ENCODE data around the gene S1PR1.
"Not testable (repeated sequence)": the region's sequence is repeated elsewhere in the genome, so short reads cannot be mapped to it uniquely, and the experiment has no call there.

Gene S1PR1

DNA sequence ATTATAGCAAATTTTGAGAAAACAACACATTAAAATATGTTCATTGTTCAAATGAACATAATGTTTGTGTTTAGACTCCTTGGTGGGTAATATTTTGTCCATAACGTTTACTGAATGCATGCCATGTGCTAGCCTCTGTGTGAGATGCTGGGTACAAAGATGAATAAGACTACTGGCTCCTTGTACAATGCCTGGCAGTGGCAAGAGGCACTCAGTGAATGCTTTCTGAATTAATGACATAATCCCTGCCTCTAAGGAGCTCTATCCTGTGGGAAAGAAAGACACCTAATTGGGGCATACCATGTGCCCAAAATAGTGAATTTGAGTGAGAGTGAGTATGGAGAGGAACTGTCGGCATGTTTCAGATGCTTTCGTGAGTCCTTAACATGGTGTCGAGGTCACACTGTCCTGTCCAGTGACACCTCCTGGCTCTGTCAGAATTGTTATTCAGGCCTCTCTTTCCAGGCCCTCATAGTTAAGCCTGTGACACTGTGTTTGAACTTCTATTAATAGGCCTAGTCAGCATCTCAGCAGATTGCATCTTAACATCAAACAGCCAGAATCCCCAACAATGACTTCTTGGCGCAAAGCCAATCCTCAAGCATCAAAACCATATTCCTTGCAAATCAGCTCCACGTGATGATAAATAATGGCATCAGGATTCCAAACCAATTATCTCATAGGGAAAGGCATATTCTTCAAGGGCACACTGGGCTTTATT lies 32.8 kb upstream of the S1PR1 start:
- Histone ChIP-seq H3K4me1 (ENCODE audit: control insufficient read depth, insufficient read depth, low read length) (no peaks in the 10 kb centered on the region), H3K9ac (ENCODE audit: low read length) (no peak overlapping the region), H3K27me3 (ENCODE audit: control insufficient read depth, insufficient read depth, low read length) (no peaks in the 10 kb centered on the region), H3K36me3 (ENCODE audit: control insufficient read depth, insufficient read depth, low read length) (no peaks in the 10 kb centered on the region), H3K4me3 (ENCODE audit: low read length) (no peak overlapping the region), H3K27ac (ENCODE audit: low read depth, low read length) (no peak overlapping the region)

DNA sequence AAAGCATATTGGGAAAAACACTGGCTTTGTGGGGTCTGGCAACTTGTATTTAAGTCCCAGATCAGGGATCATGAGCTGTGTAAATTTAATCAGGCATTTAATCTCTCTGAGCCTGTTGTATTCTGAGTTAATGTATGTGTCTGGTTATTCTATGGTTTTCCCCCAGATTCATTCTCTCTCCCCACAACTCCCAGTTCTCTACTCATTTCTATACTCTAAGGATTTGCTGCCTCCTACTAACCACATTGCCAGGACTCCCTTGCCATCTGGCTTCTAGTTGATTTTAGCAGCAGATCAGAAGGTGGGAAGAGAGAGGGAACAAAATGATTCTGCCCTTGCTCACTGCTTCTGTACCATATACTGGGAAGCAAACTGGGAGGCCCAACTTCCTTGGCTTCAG lies 31.4 kb upstream of the S1PR1 start:
- no peak overlapping the region for H3K4me3 ChIP-seq (ENCODE audit: low read length)
- no peaks in the 10 kb centered on the region for H3K27me3 ChIP-seq (ENCODE audit: control insufficient read depth, insufficient read depth, low read length)
- no peaks in the 10 kb centered on the region for H3K36me3 ChIP-seq (ENCODE audit: control insufficient read depth, insufficient read depth, low read length)
- no peaks in the 10 kb centered on the region for H3K4me1 ChIP-seq (ENCODE audit: control insufficient read depth, insufficient read depth, low read length)
- no peak overlapping the region for H3K9ac ChIP-seq (ENCODE audit: low read length)
- no peak overlapping the region for H3K27ac ChIP-seq (ENCODE audit: low read depth, low read length)

DNA sequence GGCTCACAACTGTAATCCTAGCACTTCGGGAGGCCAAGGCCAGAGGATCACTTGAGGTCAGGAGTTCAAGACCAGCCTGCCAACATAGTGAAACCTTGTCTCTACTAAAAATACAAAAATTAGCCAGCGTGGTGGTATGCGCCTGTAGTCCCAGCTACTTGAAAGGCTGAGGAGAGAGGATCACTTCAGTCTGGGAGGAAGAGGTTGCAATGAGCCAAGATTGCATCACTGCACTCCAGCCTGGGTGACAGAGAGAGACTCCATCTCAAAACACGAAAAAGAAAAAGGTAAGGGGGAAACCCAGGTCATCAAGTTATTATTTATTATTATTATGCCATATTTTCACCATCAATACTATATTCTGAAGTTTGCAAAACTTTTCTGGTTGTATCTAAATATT lies 30.7 kb upstream of the S1PR1 start:
- H3K27me3 ChIP-seq (ENCODE audit: control insufficient read depth, insufficient read depth, low read length) = not testable (repeated sequence)

DNA sequence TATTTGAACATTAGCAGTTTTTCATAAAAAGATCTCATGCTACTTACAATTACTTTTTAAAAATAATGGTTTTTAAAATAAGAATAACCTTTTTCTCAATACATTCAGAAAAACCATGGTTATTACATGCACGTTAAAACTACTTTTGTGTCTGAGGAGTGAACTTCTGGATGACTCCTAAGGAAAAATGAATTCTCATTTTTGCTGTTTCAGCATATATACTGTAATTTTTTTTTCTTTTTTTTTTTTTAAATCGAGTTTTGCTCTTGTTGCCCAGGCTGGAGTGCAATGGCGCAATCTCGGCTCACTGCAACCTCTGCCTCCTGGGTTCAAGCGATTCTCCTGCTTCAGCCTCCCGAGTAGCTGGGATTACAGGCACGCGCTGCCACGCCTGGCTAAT lies 29.5 kb upstream of the S1PR1 start:
- H3K9ac ChIP-seq (ENCODE audit: low read length); H3K36me3 ChIP-seq (ENCODE audit: control insufficient read depth, insufficient read depth, low read length); H3K4me1 ChIP-seq (ENCODE audit: control insufficient read depth, insufficient read depth, low read length); H3K4me3 ChIP-seq (ENCODE audit: low read length); H3K27me3 ChIP-seq (ENCODE audit: control insufficient read depth, insufficient read depth, low read length); H3K27ac ChIP-seq (ENCODE audit: low read depth, low read length): not testable (repeated sequence)

More for the DNA sequence above, 30.7 kb upstream of the S1PR1 start:
- H3K27ac ChIP-seq (ENCODE audit: low read depth, low read length); H3K4me1 ChIP-seq (ENCODE audit: control insufficient read depth, insufficient read depth, low read length); H3K9ac ChIP-seq (ENCODE audit: low read length); H3K36me3 ChIP-seq (ENCODE audit: control insufficient read depth, insufficient read depth, low read length); H3K4me3 ChIP-seq (ENCODE audit: low read length): not testable (repeated sequence)

DNA sequence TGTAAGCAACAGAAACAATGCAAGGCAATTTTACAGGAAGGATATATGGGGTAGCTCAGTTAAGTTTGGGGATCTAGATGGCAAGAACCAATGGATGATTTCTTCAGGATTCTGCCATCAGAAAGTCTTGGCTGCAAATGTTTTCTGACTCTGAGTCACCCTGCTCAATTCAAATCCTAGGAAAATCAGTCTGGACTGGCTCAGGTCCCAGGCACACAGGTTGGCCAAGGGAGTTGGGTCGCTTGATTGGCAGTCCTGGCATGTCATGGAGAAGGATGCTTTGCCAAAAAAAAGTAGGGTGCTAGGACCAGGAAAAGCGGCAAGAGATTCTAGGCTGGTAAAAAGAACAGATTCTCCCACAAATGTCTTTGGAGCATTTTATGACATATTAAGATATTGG lies 28.9 kb upstream of the S1PR1 start:
- Histone ChIP-seq H3K36me3 (ENCODE audit: control insufficient read depth, insufficient read depth, low read length) (no peaks in the 10 kb centered on the region), H3K9ac (ENCODE audit: low read length) (no peak overlapping the region), H3K4me1 (ENCODE audit: control insufficient read depth, insufficient read depth, low read length) (no peaks in the 10 kb centered on the region), H3K27me3 (ENCODE audit: control insufficient read depth, insufficient read depth, low read length) (no peaks in the 10 kb centered on the region), H3K27ac (ENCODE audit: low read depth, low read length) (no peak overlapping the region), H3K4me3 (ENCODE audit: low read length) (no peak overlapping the region)

DNA sequence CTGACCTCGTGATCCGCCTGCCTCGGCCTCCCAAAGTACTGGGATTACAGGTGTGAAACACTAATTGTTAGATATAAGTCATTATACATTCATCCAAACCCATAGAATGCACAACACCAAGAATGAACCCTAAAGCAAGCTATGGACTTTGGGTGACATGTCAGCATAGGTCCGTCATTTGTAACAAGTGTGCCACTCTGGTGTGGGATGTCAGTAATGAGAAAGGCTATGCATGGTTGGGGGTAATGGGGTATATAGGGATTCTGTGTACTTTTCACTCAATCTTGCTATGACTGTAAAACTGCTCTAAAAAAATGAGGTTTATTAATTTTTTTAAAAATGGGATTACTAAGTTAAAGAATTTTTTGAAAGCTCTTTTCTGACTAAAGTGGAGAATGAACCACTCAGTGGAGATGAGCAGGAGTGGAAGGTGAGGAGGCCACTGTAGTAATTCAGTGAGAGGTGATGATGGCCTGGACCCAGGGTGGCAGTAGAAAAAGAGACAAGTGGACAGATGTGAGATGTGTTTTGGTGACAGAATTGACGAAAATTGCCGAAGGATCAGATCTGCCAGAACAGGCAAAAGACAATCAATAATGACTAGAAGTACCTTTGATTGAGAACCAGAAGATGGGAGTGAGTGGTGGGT lies 21.3 kb upstream of the S1PR1 start:
- Histone ChIP-seq H3K27ac (ENCODE audit: low read depth, low read length) (no peak overlapping the region), H3K9ac (ENCODE audit: low read length) (no peak overlapping the region), H3K4me3 (ENCODE audit: low read length) (no peak overlapping the region), H3K36me3 (ENCODE audit: control insufficient read depth, insufficient read depth, low read length) (no peaks in the 10 kb centered on the region), H3K27me3 (ENCODE audit: control insufficient read depth, insufficient read depth, low read length) (no peaks in the 10 kb centered on the region), H3K4me1 (ENCODE audit: control insufficient read depth, insufficient read depth, low read length) (no peaks in the 10 kb centered on the region)

DNA sequence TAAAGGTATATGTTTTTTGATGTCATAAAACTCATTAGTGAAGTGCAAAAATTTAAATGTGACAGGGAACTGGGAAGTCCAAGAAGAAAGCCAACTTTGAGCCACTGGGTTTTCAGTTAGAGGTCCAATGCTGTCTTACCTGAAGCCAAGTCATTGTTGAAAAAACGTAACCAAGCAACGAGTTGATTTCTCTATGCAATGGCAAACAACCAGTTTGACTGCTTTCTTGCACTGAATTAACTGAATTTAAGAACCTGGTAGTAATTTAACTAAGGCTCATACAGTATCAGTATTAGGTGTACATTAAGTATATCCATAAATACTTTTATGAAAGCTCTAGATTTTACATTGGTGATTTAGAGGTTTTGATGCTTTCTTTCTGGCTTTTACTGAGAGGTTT lies 20.2 kb upstream of the S1PR1 start:
- H3K4me3 ChIP-seq (ENCODE audit: low read length) = no peak overlapping the region
- H3K36me3 ChIP-seq (ENCODE audit: control insufficient read depth, insufficient read depth, low read length) = no peaks in the 10 kb centered on the region
- H3K9ac ChIP-seq (ENCODE audit: low read length) = no peak overlapping the region
- H3K4me1 ChIP-seq (ENCODE audit: control insufficient read depth, insufficient read depth, low read length) = no peaks in the 10 kb centered on the region
- no peak overlapping the region for H3K27ac ChIP-seq (ENCODE audit: low read depth, low read length)
- H3K27me3 ChIP-seq (ENCODE audit: control insufficient read depth, insufficient read depth, low read length) = no peaks in the 10 kb centered on the region

DNA sequence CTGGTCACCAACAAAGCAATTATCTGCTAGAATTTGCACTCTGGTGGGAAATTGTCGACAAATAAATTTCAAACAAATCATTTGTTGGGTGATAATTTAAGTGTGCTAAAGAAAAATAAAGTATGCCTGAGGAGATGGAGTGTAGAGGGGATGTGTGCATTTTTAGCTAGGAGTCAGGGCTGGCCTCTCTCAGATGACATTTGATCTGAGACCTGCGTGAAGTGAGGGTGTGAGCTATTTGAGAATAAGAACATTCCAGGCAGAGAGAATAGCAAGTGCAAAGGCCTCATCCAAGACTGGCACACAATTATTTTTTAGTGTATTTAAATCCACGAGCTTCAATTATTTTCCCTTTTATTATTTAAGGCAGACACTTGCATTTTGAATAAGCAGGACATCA lies 19.7 kb upstream of the S1PR1 start:
- Histone ChIP-seq H3K9ac (ENCODE audit: low read length) (no peak overlapping the region), H3K27ac (ENCODE audit: low read depth, low read length) (no peak overlapping the region), H3K4me1 (ENCODE audit: control insufficient read depth, insufficient read depth, low read length) (no peaks in the 10 kb centered on the region), H3K36me3 (ENCODE audit: control insufficient read depth, insufficient read depth, low read length) (no peaks in the 10 kb centered on the region), H3K4me3 (ENCODE audit: low read length) (no peak overlapping the region), H3K27me3 (ENCODE audit: control insufficient read depth, insufficient read depth, low read length) (no peaks in the 10 kb centered on the region)

DNA sequence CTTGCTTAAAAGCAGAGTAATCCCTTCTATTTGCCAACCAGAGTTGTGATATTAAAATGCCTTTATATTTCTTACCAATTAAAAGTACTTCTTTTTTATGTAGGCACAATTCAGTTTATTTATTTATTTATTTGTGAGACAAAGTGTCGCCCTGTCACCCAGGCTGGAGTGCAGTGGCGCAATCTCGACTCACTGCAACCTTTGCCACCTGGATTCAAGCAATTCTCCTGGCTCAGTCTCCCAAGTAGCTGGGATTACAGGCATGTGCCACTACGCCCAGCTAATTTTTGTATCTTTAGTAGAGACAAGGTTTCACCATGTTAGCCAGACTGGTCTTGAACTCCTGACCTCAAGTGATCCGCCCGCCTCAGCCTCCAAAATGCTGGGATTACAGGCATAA lies 17.9 kb upstream of the S1PR1 start:
- not testable (repeated sequence) for H3K4me1 ChIP-seq (ENCODE audit: control insufficient read depth, insufficient read depth, low read length); H3K27ac ChIP-seq (ENCODE audit: low read depth, low read length); H3K4me3 ChIP-seq (ENCODE audit: low read length); H3K36me3 ChIP-seq (ENCODE audit: control insufficient read depth, insufficient read depth, low read length); H3K9ac ChIP-seq (ENCODE audit: low read length); H3K27me3 ChIP-seq (ENCODE audit: control insufficient read depth, insufficient read depth, low read length)

DNA sequence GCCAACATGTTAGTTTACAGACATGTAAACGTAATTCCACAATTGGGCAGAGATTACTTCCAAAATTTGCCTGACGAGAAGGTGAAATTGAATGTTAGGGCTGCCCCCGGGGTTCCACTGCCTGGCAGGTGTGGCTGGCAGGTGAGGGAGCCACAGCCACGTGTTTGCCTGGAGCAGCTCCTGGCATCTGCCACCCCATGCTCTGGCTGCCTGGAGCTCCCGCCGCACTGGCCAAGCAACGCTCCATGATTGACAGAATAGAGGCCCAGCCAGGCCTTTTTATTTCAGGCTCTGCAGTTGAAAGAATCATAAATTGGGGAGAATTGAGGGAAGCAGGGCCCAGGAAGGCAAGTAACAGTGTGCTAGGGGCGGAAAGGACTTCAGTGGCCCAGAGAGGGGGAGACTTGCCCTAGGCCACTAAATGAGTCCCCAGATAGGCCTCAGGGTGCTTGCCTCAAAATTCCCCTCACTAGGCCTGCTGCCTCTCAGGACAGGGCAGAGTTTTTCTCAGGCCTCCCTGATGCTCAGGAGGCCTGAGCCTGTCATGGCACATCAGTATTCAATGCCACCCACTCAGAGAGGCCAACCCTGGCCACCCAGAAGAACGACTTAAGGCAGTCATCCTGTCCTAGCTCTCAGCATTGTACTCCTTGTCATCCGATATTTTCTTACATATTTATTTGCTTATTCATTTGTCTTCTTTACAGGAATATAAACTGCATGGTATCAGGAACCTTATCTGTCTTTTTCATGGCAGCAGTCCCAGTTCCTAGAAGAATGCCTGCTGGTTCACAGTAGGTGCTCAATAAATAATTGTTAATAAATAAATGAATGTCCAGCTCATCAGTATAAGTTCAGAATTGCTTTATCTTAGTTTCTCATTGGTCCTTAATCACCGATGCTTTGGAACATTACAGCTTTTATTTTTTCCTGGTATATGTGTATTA lies 16.6 kb upstream of the S1PR1 start:
- H3K36me3 ChIP-seq (ENCODE audit: control insufficient read depth, insufficient read depth, low read length) = no peaks in the 10 kb centered on the region
- H3K27ac ChIP-seq (ENCODE audit: low read depth, low read length) = no peak overlapping the region
- H3K4me1 ChIP-seq (ENCODE audit: control insufficient read depth, insufficient read depth, low read length) = no peaks in the 10 kb centered on the region
- H3K9ac ChIP-seq (ENCODE audit: low read length) = no peak overlapping the region
- no peak overlapping the region for H3K4me3 ChIP-seq (ENCODE audit: low read length)
- H3K27me3 ChIP-seq (ENCODE audit: control insufficient read depth, insufficient read depth, low read length) = no peaks in the 10 kb centered on the region

DNA sequence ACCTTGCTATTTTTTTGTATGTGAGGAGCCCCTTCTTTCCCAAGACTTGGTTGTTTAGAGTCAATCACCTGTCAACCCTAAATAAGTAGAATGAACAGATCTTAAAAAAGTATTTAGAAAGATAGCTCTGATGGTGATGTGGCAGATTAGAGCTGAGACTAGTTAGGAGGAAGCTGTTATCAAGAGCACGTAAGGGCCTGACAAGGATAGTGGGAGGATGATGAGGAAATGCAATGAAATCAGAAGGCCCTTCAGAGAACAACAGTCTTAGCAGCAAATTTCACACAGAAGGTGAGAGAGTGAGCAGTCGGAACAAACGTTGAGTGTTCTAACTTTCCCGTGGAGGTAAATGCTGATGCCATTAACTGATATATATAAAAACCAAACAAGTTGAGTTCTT lies 15.9 kb upstream of the S1PR1 start:
- Histone ChIP-seq H3K27me3 (ENCODE audit: control insufficient read depth, insufficient read depth, low read length) (no peaks in the 10 kb centered on the region), H3K36me3 (ENCODE audit: control insufficient read depth, insufficient read depth, low read length) (no peaks in the 10 kb centered on the region), H3K9ac (ENCODE audit: low read length) (no peak overlapping the region), H3K4me3 (ENCODE audit: low read length) (no peak overlapping the region), H3K4me1 (ENCODE audit: control insufficient read depth, insufficient read depth, low read length) (no peaks in the 10 kb centered on the region), H3K27ac (ENCODE audit: low read depth, low read length) (no peak overlapping the region)

DNA sequence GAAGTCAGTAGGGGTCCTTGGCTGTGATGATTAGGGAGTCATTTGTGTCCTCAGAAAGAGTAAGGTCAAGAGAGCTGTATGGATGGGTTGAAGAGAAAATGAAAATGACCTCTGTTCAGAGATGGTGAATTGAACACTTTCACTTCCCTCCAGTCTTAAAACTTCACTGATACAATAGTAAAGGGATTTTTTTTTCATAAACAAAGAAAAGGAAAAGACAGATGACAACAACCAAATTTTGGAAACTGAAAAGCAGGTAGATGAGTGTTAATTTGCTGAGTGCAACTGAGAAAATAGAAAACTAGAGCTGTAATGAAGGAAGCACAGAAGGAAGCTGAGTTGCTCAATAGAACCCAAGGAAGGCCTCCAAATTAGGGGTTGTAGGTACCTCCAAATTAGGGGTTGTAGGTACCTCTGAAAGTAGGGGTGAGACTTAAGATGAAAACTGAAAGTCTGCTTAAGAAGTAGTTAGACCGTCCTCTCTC lies 14.8 kb upstream of the S1PR1 start:
- no peaks in the 10 kb centered on the region for H3K4me1 ChIP-seq (ENCODE audit: control insufficient read depth, insufficient read depth, low read length)
- H3K36me3 ChIP-seq (ENCODE audit: control insufficient read depth, insufficient read depth, low read length) = no peaks in the 10 kb centered on the region
- H3K27me3 ChIP-seq (ENCODE audit: control insufficient read depth, insufficient read depth, low read length) = no peaks in the 10 kb centered on the region
- H3K4me3 ChIP-seq (ENCODE audit: low read length) = no peak overlapping the region
- H3K27ac ChIP-seq (ENCODE audit: low read depth, low read length) = no peak overlapping the region
- H3K9ac ChIP-seq (ENCODE audit: low read length) = no peak overlapping the region
